Endothelial cell of hepatic sinusoid (primary cell): Measurements from ENCODE around the gene CPLX1.
"Not testable (repeated sequence)": the region's sequence is repeated elsewhere in the genome, so short reads cannot be mapped to it uniquely, and the experiment has no call there.

Experiments
- in situ Hi-C: cut with HindIII; loops from 2 replicates; pipeline ENCODE4 v1.10.0; 2017; ENCODE audit warnings: low sequenced_read_pairs

Gene CPLX1

DNA sequence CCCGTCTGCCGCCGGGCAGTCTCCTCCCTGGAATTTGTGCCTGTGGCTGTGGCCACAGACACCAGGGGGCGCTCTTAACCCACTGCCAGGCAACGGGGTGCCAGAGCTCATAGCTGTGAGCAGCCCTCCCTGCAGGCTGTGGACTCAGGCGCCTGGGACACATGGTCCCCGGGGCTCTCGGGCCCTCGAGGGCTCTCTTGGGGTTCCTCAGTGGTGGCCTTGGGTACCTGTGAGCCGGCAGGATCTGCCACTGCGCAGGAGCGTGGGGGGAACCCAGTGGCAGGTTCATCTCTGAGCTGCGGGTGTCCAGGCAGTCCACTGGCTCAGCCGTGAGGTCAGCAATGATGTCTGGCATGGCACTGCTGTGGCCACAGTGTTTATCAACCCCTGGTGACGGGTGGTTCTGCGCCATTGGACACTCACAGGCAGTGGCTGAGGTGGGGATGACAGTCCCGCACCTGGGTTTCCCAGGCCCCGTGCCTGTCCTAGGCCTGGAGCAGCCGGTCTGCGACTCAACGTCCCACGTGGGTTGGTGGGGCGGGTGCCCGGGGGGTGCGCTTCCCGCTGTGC lies 83.1 kb downstream of the CPLX1 start:
- in situ Hi-C loops: no loop called here

DNA sequence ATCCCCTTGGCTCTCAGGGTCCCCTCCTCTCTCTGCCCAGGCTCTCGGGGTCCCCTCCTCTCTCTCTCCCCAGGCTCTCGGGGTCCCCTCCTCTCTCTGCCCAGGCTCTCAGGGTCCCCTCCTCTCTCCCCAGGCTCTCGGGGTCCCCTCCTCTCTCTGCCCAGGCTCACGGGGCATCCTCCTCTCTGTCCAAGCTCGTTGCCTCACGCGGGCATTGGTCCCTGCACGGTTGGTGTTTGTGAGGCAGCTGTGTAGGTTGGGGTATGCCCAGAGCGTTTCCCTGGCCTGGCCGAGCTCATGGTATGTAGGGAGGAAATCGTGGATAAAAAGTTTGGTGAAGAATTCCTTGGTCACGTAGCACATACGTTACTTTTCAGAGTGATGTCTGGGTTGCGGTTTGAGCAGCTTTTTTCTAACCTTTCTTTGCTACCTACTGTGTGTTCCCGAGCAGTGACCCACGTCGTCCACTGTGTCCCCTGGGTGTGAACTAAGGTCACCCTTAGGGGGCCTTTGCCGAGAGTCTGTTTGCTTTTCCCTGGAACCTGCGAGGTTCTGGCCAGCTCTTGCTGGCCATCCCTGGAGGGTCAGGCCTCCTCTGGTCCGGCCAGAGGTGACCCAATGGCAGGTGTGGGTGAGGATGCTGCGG lies 83.7 kb downstream of the CPLX1 start:
- in situ Hi-C loops: no loop called here

DNA sequence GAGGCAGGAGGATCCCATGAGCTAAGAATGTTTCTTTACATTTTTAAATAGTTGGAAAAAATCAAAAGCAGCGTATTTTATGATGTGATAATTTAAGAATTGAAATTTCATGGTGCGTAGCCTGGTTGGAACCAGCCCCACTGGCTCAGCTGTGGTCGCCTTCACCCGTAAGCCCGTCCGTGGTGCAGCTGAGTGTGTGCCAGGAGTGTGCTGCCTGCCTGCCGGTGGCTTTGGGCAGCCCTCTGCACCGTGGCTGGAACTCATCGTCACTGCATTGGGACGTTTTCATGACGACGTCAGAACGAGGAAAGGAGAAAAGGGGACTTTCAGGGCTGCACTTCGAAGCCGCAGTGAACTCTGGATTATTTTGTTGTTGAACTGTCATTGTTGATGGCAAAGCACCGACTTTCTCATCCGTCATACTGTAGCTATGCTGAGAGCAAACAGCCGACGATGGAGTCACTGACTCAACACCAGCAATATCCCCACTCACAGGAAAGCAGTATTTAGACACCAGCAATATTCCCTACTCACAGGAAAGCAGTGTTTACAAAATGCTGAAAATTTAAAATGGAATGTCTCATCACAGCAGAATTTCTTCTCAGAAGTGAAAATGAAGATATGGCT lies 85.2 kb downstream of the CPLX1 start:
- in situ Hi-C loops: no loop called here

DNA sequence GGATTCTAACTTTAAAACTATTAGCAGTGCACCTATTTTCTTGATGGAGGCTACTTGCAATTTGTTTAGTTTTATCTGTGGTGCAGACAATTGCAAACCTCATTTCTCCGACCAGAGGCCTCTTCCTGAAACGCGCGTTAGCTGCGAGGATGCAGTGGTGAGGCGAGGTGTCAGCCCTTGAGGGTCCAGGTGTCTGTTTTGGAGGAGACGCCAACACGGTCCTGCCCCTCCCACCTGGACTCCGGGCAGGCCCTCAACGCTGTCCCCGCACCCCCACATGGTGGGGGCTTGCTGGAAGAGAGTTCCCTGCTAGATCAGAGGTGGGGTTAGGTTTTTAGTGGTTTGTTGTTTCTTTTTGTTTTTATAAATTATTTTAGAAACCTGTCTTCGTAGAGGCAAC lies 85.9 kb downstream of the CPLX1 start:
- in situ Hi-C loops: no loop called here

DNA sequence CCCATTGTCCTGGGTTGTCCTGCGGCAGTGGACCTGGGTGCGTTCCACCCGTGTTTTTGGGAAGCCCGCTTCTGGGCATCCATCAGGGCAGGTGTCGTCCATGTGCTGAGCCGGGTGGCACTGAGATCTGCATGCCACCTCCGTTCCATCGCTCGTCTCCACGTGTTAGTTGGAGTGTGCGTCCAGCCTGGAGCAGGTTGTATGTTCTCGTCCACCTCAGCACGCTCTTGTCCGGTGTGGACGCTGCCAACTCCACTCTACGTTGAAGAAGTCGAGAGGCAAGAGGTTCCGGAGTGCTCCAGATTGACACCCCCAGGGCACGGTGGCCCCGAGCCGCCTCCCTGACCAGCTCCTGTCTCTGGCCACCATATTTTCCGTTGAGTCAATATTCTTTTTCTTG lies 86.4 kb downstream of the CPLX1 start:
- in situ Hi-C loops: no loop called here

- in situ Hi-C loops: no loop called here
Measured at GRCh38 chr4:738781-739280, 87.1 kb downstream of the CPLX1 start.

DNA sequence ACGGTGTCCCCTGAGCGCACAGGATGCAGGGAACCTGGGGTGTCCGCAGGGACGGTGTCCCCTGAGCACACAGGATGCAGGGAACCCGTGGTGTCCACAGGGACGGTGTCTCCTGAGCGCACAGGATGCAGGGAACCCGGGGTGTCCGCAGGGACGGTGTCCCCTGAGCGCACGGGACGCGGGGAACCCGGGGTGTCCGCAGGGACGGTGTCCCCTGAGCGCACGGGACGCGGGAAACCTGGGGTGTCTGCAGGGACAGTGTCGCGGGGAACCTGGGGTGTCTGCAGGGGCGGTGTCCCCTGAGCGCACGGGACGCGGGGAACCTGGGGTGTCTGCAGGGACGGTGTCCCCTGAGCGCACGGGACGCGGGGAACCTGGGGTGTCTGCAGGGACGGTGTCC lies 89.4 kb downstream of the CPLX1 start:
- in situ Hi-C loops: not testable (repeated sequence)

DNA sequence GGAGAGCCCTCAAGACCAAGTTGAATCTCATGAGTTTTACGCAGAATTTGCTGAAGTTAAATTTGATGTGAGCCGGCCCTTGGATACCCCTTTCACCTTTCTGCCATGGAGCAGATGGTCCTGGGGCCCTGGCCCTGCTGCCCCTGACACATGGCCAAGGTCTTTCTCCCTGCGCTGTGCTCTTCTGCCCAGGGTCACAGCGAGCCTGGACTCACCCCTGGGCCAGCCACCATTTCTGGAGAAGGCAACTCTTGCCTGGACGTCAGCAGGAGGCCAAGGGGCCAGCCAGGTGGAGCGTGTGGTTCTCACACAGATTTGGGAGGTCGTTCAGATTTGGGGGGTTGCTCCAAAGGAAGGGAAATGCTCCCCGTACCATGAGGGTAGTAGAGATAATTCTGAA lies 90.3 kb downstream of the CPLX1 start:
- in situ Hi-C loops: no loop called here
